ENCODE measurements around the gene TMEM120A.

TMEM120A gene

GRCh38 chr7:76016191-76016947 is 22.0 kb upstream of the TMEM120A start:
- H3K4me3 ChIP-seq (replicated peaks; ENCODE audit: insufficient read depth, low read length): no peak overlapping the region
- no peak for DNase-seq (ENCODE audit: low read depth in 1 of 2, low spot score in 1 of 2)
- H3K27ac ChIP-seq (replicated peaks): no peak overlapping the region
- TF ChIP-seq SPI1 (IDR thresholded peaks at IDR 0.05; ENCODE audit: borderline replicate concordance, low read depth) (no peak), POLR2AphosphoS5 (IDR thresholded peaks at IDR 0.05; ENCODE audit: low read depth) (no peak)
- TF ChIP-seq, protein P1, sequence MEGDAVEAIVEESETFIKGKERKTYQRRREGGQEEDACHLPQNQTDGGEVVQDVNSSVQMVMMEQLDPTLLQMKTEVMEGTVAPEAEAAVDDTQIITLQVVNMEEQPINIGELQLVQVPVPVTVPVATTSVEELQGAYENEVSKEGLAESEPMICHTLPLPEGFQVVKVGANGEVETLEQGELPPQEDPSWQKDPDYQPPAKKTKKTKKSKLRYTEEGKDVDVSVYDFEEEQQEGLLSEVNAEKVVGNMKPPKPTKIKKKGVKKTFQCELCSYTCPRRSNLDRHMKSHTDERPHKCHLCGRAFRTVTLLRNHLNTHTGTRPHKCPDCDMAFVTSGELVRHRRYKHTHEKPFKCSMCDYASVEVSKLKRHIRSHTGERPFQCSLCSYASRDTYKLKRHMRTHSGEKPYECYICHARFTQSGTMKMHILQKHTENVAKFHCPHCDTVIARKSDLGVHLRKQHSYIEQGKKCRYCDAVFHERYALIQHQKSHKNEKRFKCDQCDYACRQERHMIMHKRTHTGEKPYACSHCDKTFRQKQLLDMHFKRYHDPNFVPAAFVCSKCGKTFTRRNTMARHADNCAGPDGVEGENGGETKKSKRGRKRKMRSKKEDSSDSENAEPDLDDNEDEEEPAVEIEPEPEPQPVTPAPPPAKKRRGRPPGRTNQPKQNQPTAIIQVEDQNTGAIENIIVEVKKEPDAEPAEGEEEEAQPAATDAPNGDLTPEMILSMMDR (IDR thresholded peaks at IDR 0.05; ENCODE audit: insufficient read depth, low read length): no peak
- TF ChIP-seq, protein P2, sequence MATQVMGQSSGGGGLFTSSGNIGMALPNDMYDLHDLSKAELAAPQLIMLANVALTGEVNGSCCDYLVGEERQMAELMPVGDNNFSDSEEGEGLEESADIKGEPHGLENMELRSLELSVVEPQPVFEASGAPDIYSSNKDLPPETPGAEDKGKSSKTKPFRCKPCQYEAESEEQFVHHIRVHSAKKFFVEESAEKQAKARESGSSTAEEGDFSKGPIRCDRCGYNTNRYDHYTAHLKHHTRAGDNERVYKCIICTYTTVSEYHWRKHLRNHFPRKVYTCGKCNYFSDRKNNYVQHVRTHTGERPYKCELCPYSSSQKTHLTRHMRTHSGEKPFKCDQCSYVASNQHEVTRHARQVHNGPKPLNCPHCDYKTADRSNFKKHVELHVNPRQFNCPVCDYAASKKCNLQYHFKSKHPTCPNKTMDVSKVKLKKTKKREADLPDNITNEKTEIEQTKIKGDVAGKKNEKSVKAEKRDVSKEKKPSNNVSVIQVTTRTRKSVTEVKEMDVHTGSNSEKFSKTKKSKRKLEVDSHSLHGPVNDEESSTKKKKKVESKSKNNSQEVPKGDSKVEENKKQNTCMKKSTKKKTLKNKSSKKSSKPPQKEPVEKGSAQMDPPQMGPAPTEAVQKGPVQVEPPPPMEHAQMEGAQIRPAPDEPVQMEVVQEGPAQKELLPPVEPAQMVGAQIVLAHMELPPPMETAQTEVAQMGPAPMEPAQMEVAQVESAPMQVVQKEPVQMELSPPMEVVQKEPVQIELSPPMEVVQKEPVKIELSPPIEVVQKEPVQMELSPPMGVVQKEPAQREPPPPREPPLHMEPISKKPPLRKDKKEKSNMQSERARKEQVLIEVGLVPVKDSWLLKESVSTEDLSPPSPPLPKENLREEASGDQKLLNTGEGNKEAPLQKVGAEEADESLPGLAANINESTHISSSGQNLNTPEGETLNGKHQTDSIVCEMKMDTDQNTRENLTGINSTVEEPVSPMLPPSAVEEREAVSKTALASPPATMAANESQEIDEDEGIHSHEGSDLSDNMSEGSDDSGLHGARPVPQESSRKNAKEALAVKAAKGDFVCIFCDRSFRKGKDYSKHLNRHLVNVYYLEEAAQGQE (IDR thresholded peaks at IDR 0.05; ENCODE audit: insufficient replicate concordance, low read depth): no peak
- no peaks in the 10 kb centered on the region for H3K27me3 ChIP-seq (ENCODE audit: insufficient read depth, poor library complexity, severe bottlenecking)

- Histone ChIP-seq H3K27me3 (ENCODE audit: insufficient read depth, poor library complexity, severe bottlenecking) (no peaks in the 10 kb centered on the region), H3K27ac (replicated peaks) (no peak overlapping the region), H3K4me3 (replicated peaks; ENCODE audit: insufficient read depth, low read length) (no peak overlapping the region)
- TF ChIP-seq GABPA (IDR thresholded peaks at IDR 0.05; ENCODE audit: low read depth): no peak
- TF ChIP-seq, protein P1 (IDR thresholded peaks at IDR 0.05; ENCODE audit: insufficient read depth, low read length): no peak
- TF ChIP-seq, protein P2 (IDR thresholded peaks at IDR 0.05; ENCODE audit: insufficient replicate concordance, low read depth): no peak
- no peak for TF ChIP-seq SPI1 (IDR thresholded peaks at IDR 0.05; ENCODE audit: borderline replicate concordance, low read depth)
- TF ChIP-seq POLR2AphosphoS5 (IDR thresholded peaks at IDR 0.05; ENCODE audit: low read depth): no peak
- no peak for DNase-seq (ENCODE audit: low read depth in 1 of 2, low spot score in 1 of 2)
Observed at GRCh38 chr7:76011442-76011861, 17.1 kb upstream of the TMEM120A start.

DNA sequence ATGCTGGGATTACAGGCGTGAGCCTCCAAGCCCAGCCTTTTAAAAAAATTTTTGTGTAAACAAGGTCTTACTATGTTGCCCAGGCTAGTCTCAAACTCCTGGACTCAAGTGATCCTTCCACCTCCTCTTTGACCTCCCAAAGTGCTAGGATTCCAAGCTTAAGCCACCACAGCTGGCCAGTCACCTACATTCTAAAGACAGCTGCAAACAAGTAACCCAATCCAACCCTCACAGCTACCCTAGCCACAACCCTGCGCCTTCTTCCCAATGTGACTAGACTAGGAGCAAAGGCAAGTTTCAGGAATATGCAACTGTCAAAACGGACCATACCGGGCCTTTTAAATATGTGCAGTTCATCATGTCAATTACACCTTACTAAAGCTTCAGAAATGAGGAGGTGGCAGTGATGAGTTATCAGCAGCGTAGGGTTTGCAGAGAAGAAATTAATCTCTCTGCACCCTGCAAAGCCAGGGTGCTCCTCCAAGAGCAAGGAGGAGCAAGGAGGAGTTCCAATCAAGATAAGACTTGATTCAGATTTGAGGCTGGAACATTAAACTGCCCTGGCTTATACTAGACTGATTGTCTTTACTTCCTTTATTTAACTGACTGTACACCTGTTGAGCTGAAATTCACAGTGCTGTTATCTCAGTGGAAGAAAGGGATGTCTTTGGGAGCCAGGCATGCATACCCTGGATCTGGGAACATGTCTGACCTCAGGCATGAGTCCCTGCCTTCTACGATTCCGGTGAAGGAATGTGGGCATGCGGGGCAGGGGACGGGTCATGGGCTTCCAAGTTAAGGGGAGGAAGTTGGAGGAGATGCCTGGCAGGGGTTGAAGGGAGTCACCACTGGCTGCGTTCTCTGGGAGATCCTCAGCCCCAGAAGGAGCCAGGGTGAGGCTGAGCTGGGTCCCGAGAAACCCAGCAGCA is 15.5 kb upstream of the TMEM120A start:
- H3K27ac ChIP-seq (replicated peaks): no peak overlapping the region
- no peak overlapping the region for H3K4me3 ChIP-seq (replicated peaks; ENCODE audit: insufficient read depth, low read length)
- H3K27me3 ChIP-seq (ENCODE audit: insufficient read depth, poor library complexity, severe bottlenecking): no peaks in the 10 kb centered on the region
- TF ChIP-seq, protein P2 (IDR thresholded peaks at IDR 0.05; ENCODE audit: insufficient replicate concordance, low read depth): no peak
- TF ChIP-seq SPI1 (IDR thresholded peaks at IDR 0.05; ENCODE audit: borderline replicate concordance, low read depth) (no peak), GABPA (IDR thresholded peaks at IDR 0.05; ENCODE audit: low read depth) (no peak), POLR2AphosphoS5 (IDR thresholded peaks at IDR 0.05; ENCODE audit: low read depth) (no peak)
- TF ChIP-seq, protein P1 (IDR thresholded peaks at IDR 0.05; ENCODE audit: insufficient read depth, low read length): no peak
- no peak for DNase-seq (ENCODE audit: low read depth in 1 of 2, low spot score in 1 of 2)

All from HL-60 (cell line).